COLO829 (cell line): ENCODE measurements around the gene MCTP1.
"Not testable (repeated sequence)": the region's sequence is repeated elsewhere in the genome, so short reads cannot be mapped to it uniquely, and the experiment has no call there.

ENCODE experiments used
- DNase-seq: peaks from one replicate; pipeline ENCODE4 v3.0.0; 2012; ENCODE audit warnings: low spot score

MCTP1 gene

DNA sequence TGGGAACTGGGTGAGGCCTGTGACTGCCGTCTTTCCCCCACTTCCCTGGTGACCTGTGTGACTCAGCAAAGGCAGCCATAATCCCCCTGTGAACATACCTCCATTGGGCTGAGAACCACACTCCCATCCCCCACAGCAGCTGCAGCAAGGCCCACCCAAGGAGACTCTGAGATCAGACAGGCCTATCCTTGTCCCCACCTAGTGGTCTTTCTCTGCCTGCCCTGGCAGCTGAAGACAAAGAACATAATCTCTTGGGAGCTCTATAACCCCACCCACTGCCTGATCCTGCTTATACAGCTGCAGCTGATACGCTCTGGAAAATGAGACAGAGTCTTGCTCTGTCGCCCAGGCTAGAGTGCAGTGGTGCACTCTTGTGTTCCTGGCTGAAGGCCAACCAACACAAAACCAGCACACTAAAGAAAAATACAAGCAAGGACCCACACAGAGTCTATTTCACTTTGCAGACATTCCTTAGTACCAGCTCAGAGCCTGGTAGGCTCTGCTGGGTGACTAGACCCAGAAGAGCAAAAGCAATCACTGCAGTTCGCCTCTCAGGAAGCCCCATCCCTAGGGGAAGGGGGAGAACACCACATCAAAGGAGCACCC is 106.7 kb downstream of the MCTP1 start:
- DNase-seq = no peak

- no peak for DNase-seq
Measured at GRCh38 chr5:95177456-95177855, 107.4 kb downstream of the MCTP1 start.

- DNase-seq = no peak
Measured at GRCh38 chr5:95175106-95175505, 109.8 kb downstream of the MCTP1 start.

DNA sequence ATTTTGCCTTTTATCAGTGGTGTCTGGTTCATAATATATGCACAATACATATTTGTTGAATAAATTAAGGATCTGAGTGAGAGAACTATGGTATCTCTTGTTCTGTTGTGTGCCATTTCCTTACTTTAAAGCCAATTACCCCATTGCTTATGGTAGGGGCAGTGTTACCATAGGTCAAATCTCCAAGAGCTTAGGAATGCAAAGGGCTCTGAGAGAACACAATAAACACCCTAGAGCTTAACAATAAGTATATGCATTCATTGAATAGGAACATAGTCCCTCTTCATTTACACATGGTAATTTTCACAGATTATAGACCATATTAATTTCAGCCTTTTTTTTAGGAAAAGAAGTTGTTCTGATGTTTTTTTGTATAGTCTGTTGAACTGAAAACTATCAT is 112.2 kb downstream of the MCTP1 start:
- no peak for DNase-seq

DNA sequence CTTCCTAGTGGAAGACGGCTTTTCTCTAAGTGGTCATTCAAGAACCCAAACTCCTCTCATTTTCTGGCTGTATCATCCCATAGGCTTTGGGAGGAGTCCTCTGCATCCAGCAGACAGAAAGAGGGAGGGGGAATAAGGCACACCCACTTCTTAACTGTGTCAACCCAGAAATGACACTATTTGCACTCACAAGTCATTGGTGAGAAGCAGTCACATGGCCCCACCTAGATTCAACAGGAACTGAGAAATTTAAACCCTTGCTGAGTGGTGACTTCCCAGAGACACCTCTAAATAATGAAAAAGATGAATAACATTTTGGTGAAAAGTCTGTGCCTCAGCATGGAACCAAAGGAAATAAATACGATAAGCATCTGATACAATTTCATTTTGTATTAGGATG is 120.0 kb downstream of the MCTP1 start:
- no peak for DNase-seq

DNA sequence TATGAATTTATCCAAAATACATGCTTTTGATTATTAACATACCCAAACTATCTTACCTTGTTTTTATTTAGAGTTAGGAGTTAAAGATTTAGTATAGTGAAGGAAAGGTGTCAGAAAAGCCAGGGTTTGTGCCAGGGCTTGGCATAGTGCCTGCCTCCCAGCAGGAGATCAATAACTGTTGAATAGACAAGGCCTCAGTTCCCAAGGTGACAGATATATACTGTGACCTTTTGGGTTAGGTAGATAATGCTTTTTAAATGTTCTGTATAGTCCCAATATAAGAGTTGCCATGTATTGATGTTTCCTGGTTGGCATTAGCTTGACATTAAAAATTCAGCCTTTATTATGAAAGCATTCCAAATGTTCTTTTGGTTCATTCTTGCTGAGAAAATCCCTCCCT is 121.8 kb downstream of the MCTP1 start:
- DNase-seq = no peak

DNA sequence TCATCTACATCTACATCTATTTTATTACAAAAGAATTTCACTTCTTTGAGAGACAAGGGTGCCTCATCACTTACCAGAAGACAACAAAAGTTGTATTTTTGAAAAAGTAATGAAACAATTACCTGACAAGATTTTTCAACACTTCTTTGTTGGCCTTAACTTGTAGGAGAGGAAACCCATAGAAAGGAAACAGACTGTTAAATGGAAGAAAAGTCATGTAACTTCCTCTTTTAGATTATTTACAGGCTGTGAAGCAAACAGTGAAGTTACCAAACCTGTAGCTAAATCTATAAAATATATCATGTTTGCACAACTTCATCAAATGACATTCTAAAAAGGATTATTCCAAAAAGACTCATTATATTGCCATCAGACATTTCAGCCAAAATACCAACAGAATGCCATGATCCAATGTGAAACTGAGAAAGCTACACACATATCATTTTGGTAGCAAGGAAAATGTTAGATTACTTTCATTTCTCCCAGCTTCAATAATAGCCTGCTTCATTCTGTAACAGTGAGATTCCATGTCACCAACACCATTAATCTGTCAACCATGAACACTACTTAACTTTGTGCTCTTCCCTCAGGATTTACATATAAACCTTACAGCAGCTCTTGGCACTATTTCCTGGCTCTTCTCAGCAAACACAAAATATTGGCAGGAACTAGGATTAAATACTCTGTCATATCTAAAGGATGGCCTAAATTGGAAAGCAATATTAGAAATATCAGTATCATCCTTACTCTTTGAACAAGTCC is 122.5 kb downstream of the MCTP1 start:
- DNase-seq = no peak

DNA sequence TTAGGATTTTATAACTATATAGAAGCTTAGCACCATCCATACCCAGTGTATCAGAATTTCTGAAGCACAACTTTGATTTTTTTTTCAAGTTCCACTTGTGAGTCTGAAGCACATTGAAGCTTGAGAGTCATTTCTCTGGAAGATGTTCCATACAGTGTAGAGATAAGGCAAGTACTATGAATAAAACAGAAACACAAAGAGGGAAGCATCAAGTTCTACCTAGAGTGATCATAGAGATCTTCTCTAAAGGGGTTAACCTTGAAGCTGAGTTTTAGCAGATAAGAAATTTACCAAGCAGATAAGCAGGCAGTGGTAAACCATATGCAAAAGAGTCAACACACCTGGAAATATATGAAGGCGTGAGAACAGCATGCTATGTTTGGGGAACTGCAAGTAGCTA is 125.3 kb downstream of the MCTP1 start:
- DNase-seq = no peak

GRCh38 chr5:95155888-95156287 is 129.0 kb downstream of the MCTP1 start:
- no peak for DNase-seq

- no peak for DNase-seq
Measured at GRCh38 chr5:95153511-95153910, 131.4 kb downstream of the MCTP1 start.

- DNase-seq = no peak
Measured at GRCh38 chr5:95152535-95152934, 132.4 kb downstream of the MCTP1 start.

DNA sequence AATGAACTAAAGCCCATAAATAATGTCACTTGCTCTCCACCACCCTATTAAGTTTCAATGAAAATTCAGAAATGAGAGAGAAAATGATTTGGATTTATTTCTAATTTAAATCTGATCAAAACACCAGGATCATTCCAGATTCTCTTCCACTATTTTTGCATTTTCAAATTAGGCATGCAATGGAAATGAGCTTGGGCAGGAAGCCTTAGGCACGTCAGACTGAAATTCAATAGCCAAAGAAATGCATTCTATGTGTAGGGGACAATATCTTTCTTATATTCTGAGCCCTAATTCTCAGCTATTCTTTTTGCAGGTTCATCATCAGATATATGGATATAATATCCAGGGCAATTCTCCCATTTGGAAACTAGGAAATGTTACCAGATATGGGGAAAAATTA is 132.8 kb downstream of the MCTP1 start:
- no peak for DNase-seq

DNA sequence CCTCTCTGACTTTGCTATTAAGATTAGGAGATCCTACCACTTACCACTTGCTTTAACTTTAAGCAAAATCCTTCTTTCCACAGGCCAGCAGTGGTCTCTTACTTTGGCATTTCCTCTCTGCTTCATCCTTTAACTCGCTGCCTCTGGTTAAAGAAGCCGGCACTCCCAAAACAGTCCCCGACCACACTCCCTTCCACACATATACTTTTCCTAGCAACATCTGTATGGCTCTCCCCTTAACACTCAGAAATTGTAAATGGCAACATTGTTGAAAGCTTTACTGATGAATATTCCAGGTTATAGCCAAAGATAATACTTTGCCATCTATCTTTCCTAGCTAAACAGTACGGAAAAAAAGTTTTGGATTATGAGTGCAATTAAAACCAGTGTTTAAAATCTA is 133.2 kb downstream of the MCTP1 start:
- no peak for DNase-seq

GRCh38 chr5:95149387-95149786 is 135.5 kb downstream of the MCTP1 start:
- DNase-seq = no peak

DNA sequence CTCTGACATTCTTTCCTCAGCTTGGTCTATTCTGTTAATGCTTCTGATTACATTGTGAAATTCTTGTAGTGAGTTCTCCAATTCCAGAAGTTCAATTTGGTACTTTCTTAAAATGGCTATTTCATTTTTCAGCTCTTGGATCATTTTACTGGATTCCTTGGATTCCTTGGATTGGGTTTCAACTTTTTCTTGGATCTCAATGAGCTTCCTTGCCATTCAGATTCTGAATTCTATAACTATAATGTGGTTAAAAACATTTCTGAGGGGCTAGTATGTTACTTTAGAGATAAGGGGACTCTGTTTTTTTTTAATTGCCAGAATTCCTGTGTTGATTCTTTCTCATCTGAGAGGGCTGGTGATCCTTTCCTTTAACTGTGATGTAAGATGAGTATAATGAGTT is 136.4 kb downstream of the MCTP1 start:
- DNase-seq = no peak

- DNase-seq = not testable (repeated sequence)
Measured at GRCh38 chr5:95143858-95144257, 141.0 kb downstream of the MCTP1 start.

DNA sequence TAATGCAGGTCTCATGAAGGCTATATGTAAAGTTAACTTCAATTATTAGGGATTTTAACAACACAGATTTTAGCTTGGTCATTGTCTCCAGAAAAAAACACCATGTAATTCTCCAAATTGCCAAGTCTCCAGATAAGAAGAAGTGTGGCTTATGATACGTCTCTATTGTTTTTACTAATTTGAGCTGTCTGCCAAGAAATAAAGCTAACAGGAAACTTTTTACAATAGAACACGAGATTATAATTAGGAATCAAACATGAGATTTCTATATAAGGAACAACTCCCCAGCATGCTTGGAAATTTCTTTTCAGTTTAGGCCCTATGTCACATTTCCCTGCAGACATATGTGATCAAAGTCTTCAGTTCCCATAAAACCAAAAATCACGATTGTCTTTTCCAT is 142.7 kb downstream of the MCTP1 start:
- DNase-seq = no peak

GRCh38 chr5:95141141-95141540 is 143.8 kb downstream of the MCTP1 start:
- no peak for DNase-seq

- DNase-seq = no peak
Measured at GRCh38 chr5:95134326-95134725, 150.6 kb downstream of the MCTP1 start.

DNA sequence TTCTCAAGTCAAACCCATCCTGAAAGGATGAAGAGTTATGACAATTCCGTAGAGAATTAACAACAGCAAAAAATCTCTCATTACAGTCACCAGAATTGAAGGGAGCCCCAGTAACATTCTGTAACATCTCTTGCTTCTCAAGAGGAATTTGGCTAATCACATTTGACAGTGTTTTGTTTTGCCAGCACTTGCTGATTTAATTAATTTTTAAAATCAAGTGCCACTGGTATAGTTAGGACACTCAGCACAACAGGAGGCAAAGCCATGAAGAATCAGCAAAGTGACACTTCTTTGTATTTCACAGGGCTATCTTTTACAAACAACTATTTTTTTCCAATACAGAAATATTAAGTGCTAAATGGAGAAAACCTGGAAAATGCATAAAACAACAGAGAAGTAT is 152.8 kb downstream of the MCTP1 start:
- no peak for DNase-seq

DNA sequence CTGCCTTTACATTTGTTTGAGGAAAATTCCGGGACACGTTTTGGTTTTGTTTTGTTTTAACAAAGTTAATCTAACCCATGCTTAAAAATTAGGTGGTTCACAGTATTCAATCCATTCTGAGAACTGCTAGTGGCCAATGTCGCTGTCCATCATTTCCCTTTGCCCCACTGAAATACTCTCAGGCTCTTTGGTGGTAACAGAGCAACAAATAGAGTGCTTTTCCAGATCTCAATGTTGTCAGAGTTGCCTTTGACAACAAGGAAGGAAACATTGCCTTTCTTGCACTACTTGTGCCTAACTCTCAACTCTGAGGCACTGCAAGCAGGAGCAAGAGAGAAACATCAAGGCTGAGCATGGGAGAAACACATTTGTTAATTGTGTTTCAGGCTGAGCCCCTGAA is 154.0 kb downstream of the MCTP1 start:
- no peak for DNase-seq

DNA sequence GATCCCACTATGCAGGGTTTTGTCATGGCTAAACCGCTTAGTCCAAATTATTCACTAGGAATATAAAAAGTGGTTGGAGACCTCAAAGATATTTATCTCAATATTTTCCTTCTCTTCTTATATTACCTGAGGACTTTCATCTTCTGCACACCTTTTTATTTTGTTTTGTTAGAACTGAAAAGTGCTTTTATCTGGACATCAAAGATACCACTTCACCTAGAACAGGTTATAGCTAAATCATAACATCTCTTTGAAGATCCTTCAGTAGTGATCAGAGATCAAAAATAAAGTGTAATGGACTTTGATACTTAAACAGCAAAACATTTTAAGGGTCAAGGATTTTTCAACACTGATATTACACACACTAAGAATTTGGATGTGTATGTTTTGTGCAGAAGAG is 160.2 kb downstream of the MCTP1 start:
- DNase-seq = no peak

- DNase-seq = no peak
Measured at GRCh38 chr5:95124101-95124500, 160.8 kb downstream of the MCTP1 start.

- DNase-seq = no peak
Measured at GRCh38 chr5:95114902-95115301, 170.0 kb downstream of the MCTP1 start.
